ENCODE measurements around the gene ARNT2. TPM values are rescaled to one million over a fixed set of nuclear protein-coding genes. Genes with fewer than 3 reads are reported as not detected.

Gene ARNT2
- polyA plus RNA-seq, 1 of the 3 experiments (the other 2 are of a cell fraction) = 17.0 TPM

GRCh38 chr15:80495401-80495942 lies 91.3 kb downstream of the ARNT2 start (continued):
- TF ChIP-seq TAF1 (IDR thresholded peaks at IDR 0.05; ENCODE audit: borderline replicate concordance, low read depth, low read length) (no peak), ZBTB33 (IDR thresholded peaks at IDR 0.05; ENCODE audit: borderline replicate concordance, low read depth) (no peak), CHD2 (IDR thresholded peaks at IDR 0.05; ENCODE audit: low read length, partially characterized antibody) (no peak), FOXJ3 (CRISPR knock-in tag; IDR thresholded peaks at IDR 0.05) (no peak)

GRCh38 chr15:80496096-80496495 lies 91.9 kb downstream of the ARNT2 start:
- TF ChIP-seq RAD21 (IDR thresholded peaks at IDR 0.05; ENCODE audit: low read length) (no peak), RXRA (IDR thresholded peaks at IDR 0.05; ENCODE audit: borderline replicate concordance, low read depth) (no peak), SIN3A (IDR thresholded peaks at IDR 0.05; ENCODE audit: borderline replicate concordance, low read depth, low read length) (no peak), ZBTB33 (IDR thresholded peaks at IDR 0.05; ENCODE audit: borderline replicate concordance, low read depth) (no peak), TCF12 (IDR thresholded peaks at IDR 0.05) (no peak), CTCF (IDR thresholded peaks at IDR 0.05) (no peak), TEAD4 (IDR thresholded peaks at IDR 0.05; ENCODE audit: borderline replicate concordance, insufficient read depth) (no peak), USF2 (IDR thresholded peaks at IDR 0.05; ENCODE audit: borderline replicate concordance, low read depth, low read length) (no peak), EP300 (IDR thresholded peaks at IDR 0.05; ENCODE audit: borderline replicate concordance in 1 of 2, low read depth in 1 of 2, low read length in 1 of 2) (no peak), TAF1 (IDR thresholded peaks at IDR 0.05; ENCODE audit: borderline replicate concordance, low read depth, low read length) (no peak), USF1 (IDR thresholded peaks at IDR 0.05; ENCODE audit: borderline replicate concordance, low read depth) (no peak), RCOR1 (IDR thresholded peaks at IDR 0.05; ENCODE audit: low read length) (no peak), FOXM1 (IDR thresholded peaks at IDR 0.05; ENCODE audit: low read depth) (no peak), NRF1 (IDR thresholded peaks at IDR 0.05; ENCODE audit: low read depth, low read length) (no peak), MEF2A (IDR thresholded peaks at IDR 0.05; ENCODE audit: borderline replicate concordance, low read depth) (no peak), SMC3 (IDR thresholded peaks at IDR 0.05; ENCODE audit: low read depth, low read length) (no peak)
- Histone ChIP-seq H2AFZ (ENCODE audit: low read depth) (no peak overlapping the region), H3K27ac (ENCODE audit: low read depth in 2 of 2, low read length in 1 of 2) (no peak overlapping the region), H3K4me3 (ENCODE audit: low read depth in 2 of 2, low read length in 1 of 2) (no peak overlapping the region), H3K27me3 (ENCODE audit: insufficient read depth) (no peaks in the 10 kb centered on the region), H3K4me2 (no peak overlapping the region), H3K9ac (no peak overlapping the region), H3K9me2 (no peaks in the 10 kb centered on the region), H4K20me1 (ENCODE audit: insufficient read depth) (no peaks in the 10 kb centered on the region), H3K79me2 (ENCODE audit: insufficient read depth) (no peaks in the 10 kb centered on the region), H3K9me3 (no peaks in the 10 kb centered on the region), H3K36me3 (replicated peaks in 1 of 2; ENCODE audit: control insufficient read depth in 1 of 2, insufficient read depth in 2 of 2, low read length in 1 of 2) (no peaks in the 10 kb centered on the region), H3K4me1 (ENCODE audit: control insufficient read depth in 1 of 2, insufficient read depth in 2 of 2, low read depth in 1 of 2, low read length in 1 of 2) (peaks cover 0 to 19% of the 10 kb centered on the region in 2 experiments; a peak in 1 of 4 replicates), H3F3A (replicated peaks; ENCODE audit: insufficient read depth) (peaks cover 4% of the 10 kb centered on the region)
- POLR2A ChIA-PET = no interaction called here
- WGBS (ENCODE audit: low lambda C conversion rate) = 100% methylated on average over 2 of the region's 2 CpGs
- CTCF ChIA-PET = interaction anchor here (0.9 to 1.8 kb wide), 3 partner anchors 13 to 283 kb away, joined by 3 to 4 read pairs (median 3); partner anchors contain the start of gene CEMIP
- DNase-seq = no peak
